ENCODE results near the gene PAPPA. TPM values are rescaled to one million over a fixed set of nuclear protein-coding genes. Genes with fewer than 3 reads are reported as not detected.

Gene PAPPA
- total RNA-seq, 1 experiment from 2014 or later = 0.21 TPM

- Histone ChIP-seq H3K27me3 (ENCODE audit: control insufficient read depth, insufficient read depth, low read length) (no peaks in the 10 kb centered on the region), H3K4me3 (ENCODE audit: insufficient read depth, low read depth, low read length) (no peak overlapping the region), H3K36me3 (replicated peaks; ENCODE audit: control insufficient read depth, insufficient read depth, low read length) (no peaks in the 10 kb centered on the region)
- no peak for DNase-seq
Measured at GRCh38 chr9:116391306-116391900, 237.8 kb downstream of the PAPPA start.

GRCh38 chr9:116393198-116393597, 239.6 kb downstream of the PAPPA start:
- Histone ChIP-seq H3K36me3 (replicated peaks; ENCODE audit: control insufficient read depth, insufficient read depth, low read length) (no peaks in the 10 kb centered on the region), H3K4me3 (ENCODE audit: insufficient read depth, low read depth, low read length) (no peak overlapping the region), H3K27me3 (ENCODE audit: control insufficient read depth, insufficient read depth, low read length) (no peaks in the 10 kb centered on the region)
- DNase-seq = no peak

DNA sequence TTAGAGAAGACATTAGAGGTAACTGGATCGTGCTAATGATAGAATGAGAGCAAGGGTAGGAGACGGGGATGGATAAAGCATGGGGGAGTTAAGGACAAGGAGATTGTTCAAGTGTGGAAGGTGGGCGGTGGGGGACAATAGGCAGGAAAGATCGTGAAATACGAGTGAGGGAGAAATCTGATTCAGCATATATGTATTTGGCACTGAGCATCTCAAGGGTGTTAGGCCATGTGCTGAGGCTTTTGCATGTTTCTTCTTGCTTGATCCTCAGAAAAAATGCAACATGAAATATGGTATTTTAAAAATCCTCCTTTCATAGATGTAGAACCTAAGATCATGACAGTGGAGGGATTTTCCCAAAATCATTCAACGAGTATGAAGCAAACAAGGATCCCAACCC, 240.5 kb downstream of the PAPPA start:
- H3K36me3 ChIP-seq (replicated peaks; ENCODE audit: control insufficient read depth, insufficient read depth, low read length) = no peaks in the 10 kb centered on the region
- DNase-seq = no peak
- H3K4me3 ChIP-seq (ENCODE audit: insufficient read depth, low read depth, low read length) = no peak overlapping the region
- no peaks in the 10 kb centered on the region for H3K27me3 ChIP-seq (ENCODE audit: control insufficient read depth, insufficient read depth, low read length)

- no peak for DNase-seq
- Histone ChIP-seq H3K4me3 (ENCODE audit: insufficient read depth, low read depth, low read length) (no peak overlapping the region), H3K27me3 (ENCODE audit: control insufficient read depth, insufficient read depth, low read length) (no peaks in the 10 kb centered on the region), H3K36me3 (replicated peaks; ENCODE audit: control insufficient read depth, insufficient read depth, low read length) (no peaks in the 10 kb centered on the region)
Measured at GRCh38 chr9:116394894-116395698, 241.5 kb downstream of the PAPPA start.

DNA sequence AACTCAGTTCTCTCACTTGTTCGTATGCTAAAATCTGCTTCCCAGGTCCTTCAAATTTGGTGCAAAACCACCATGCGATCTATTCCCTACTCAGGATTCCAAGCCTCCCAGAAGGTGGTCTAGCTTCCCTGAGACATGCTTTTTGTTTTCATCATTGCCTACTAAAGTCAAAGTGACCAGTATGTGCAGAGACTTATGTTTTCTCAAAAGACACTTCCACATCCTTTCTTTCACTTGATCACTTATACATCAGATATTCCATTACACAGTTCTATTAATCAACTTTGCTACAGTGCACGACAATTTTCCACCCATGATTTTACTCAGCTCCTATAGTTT, 242.1 kb downstream of the PAPPA start:
- DNase-seq = no peak
- no peaks in the 10 kb centered on the region for H3K36me3 ChIP-seq (replicated peaks; ENCODE audit: control insufficient read depth, insufficient read depth, low read length)
- no peak overlapping the region for H3K4me3 ChIP-seq (ENCODE audit: insufficient read depth, low read depth, low read length)
- no peaks in the 10 kb centered on the region for H3K27me3 ChIP-seq (ENCODE audit: control insufficient read depth, insufficient read depth, low read length)

- Histone ChIP-seq H3K27me3 (ENCODE audit: control insufficient read depth, insufficient read depth, low read length) (no peaks in the 10 kb centered on the region), H3K36me3 (replicated peaks; ENCODE audit: control insufficient read depth, insufficient read depth, low read length) (no peaks in the 10 kb centered on the region), H3K4me3 (ENCODE audit: insufficient read depth, low read depth, low read length) (no peak overlapping the region)
- no peak for DNase-seq
Measured at GRCh38 chr9:116403171-116403570, 249.6 kb downstream of the PAPPA start.

DNA sequence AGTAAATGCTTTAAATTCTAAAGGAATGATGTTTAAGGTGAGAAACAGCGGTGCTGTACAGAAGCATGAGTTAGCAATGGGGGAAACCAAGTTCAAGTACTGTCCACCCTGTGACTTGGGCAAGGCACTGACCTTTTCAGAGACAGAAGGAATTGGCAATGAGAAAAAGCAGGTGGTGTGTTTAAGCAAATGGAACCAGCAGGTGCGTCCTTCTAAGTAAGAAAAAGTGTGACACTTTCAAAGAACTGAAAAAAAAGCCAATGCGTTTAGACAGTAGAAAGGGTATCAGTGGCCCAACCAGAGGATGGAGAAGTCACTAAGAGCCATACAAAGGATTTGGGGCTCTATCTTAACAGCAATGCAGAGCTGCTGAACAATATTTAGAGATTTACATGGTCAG, 250.6 kb downstream of the PAPPA start:
- no peaks in the 10 kb centered on the region for H3K27me3 ChIP-seq (ENCODE audit: control insufficient read depth, insufficient read depth, low read length)
- no peak for DNase-seq
- no peaks in the 10 kb centered on the region for H3K36me3 ChIP-seq (replicated peaks; ENCODE audit: control insufficient read depth, insufficient read depth, low read length)
- H3K4me3 ChIP-seq (ENCODE audit: insufficient read depth, low read depth, low read length) = no peak overlapping the region

GRCh38 chr9:116405321-116405720, 251.7 kb downstream of the PAPPA start:
- H3K4me3 ChIP-seq (ENCODE audit: insufficient read depth, low read depth, low read length) = no peak overlapping the region
- H3K36me3 ChIP-seq (replicated peaks; ENCODE audit: control insufficient read depth, insufficient read depth, low read length) = no peaks in the 10 kb centered on the region
- no peak for DNase-seq
- H3K27me3 ChIP-seq (ENCODE audit: control insufficient read depth, insufficient read depth, low read length) = no peaks in the 10 kb centered on the region

GRCh38 chr9:116406469-116406868, 252.9 kb downstream of the PAPPA start:
- H3K4me3 ChIP-seq (ENCODE audit: insufficient read depth, low read depth, low read length) = no peak overlapping the region
- H3K36me3 ChIP-seq (replicated peaks; ENCODE audit: control insufficient read depth, insufficient read depth, low read length) = no peaks in the 10 kb centered on the region
- no peaks in the 10 kb centered on the region for H3K27me3 ChIP-seq (ENCODE audit: control insufficient read depth, insufficient read depth, low read length)
- DNase-seq = no peak

DNA sequence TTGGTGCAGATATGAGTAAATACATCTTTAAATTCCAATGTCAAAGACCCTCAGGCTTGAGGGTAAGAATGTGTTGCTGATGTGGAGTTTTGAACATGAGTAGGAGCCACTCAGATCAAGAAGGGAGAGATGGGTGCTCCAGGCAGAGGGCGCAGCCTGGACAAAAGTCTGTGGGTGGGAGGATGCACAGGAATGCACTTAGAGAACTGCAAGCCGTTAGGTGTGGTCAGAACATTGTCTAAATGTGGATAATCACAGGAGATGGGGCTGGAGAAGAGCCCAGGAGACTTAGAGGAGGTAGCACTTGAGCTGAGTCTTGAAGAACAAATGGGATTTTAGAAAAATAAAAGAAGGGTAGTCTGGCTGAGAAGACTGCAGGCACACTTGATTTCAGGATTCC, 255.5 kb downstream of the PAPPA start:
- no peak for DNase-seq
- Histone ChIP-seq H3K27me3 (ENCODE audit: control insufficient read depth, insufficient read depth, low read length) (no peaks in the 10 kb centered on the region), H3K36me3 (replicated peaks; ENCODE audit: control insufficient read depth, insufficient read depth, low read length) (no peaks in the 10 kb centered on the region), H3K4me3 (ENCODE audit: insufficient read depth, low read depth, low read length) (no peak overlapping the region)

DNA sequence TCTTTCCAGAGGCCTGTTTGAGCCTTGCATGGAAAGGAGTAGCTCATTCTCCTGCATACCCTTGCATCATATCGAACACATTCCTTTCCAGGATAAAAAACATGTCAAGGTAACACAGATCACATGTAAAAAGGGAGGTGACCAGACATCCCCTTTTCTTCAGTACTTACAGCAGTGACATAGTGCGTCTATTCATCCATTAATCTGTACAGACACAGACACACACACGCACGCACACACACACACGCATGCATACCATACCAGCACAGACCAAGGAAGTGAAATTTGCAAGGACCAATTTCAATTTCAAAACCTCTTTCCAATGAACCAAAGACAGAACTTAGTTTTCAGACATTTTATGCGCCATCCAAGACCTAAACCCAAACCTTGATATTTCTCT, 256.0 kb downstream of the PAPPA start:
- H3K36me3 ChIP-seq (replicated peaks; ENCODE audit: control insufficient read depth, insufficient read depth, low read length) = no peaks in the 10 kb centered on the region
- H3K4me3 ChIP-seq (ENCODE audit: insufficient read depth, low read depth, low read length) = no peak overlapping the region
- no peak for DNase-seq
- H3K27me3 ChIP-seq (ENCODE audit: control insufficient read depth, insufficient read depth, low read length) = no peaks in the 10 kb centered on the region

DNA sequence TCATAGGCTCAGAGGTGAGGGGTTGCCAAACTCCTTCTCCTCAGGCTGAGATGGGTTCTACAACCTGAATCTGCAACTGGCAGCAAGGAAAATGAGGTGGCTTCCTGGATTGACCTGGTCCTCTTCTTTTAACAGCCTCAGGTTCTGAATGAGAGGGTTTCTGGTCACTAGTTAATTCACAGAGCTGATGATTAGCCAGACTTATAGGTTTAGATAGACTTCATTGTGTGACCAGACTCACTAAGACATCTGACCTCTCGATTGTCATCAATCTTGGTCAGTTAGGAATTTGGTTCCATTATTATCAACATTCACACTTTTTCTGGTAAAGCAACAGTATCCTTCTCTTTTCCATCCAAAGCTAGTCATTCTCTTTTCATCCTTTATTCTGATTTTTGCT, 257.9 kb downstream of the PAPPA start:
- Histone ChIP-seq H3K27me3 (ENCODE audit: control insufficient read depth, insufficient read depth, low read length) (no peaks in the 10 kb centered on the region), H3K36me3 (replicated peaks; ENCODE audit: control insufficient read depth, insufficient read depth, low read length) (no peaks in the 10 kb centered on the region), H3K4me3 (ENCODE audit: insufficient read depth, low read depth, low read length) (no peak overlapping the region)
- no peak for DNase-seq

DNA sequence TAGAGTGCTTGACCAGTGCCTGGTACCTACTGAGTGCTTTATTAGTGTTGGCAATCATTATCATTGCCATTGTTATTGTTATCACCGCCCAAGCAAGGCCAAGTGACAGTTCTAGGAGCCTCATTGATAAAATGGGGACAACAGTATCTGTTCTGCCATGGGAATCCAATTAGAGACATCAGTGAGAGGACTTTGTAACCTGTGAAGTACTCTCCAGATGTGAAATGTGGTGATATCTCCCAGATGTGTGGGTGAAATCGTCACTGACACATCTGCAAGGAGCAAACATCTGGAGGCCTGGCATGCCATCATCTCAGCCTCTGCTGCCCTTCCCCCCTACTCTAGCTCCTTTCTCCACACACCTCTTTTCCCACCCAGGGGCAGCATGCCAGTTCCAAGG, 260.8 kb downstream of the PAPPA start:
- Histone ChIP-seq H3K4me3 (ENCODE audit: insufficient read depth, low read depth, low read length) (no peak overlapping the region), H3K27me3 (ENCODE audit: control insufficient read depth, insufficient read depth, low read length) (no peaks in the 10 kb centered on the region)

GRCh38 chr9:116416421-116416820, 262.8 kb downstream of the PAPPA start:
- no peaks in the 10 kb centered on the region for H3K27me3 ChIP-seq (ENCODE audit: control insufficient read depth, insufficient read depth, low read length)
- no peaks in the 10 kb centered on the region for H3K36me3 ChIP-seq (replicated peaks; ENCODE audit: control insufficient read depth, insufficient read depth, low read length)
- no peak for DNase-seq
- H3K4me3 ChIP-seq (ENCODE audit: insufficient read depth, low read depth, low read length) = no peak overlapping the region

More for the DNA sequence above, 260.8 kb downstream of the PAPPA start:
- DNase-seq = no peak
- no peaks in the 10 kb centered on the region for H3K36me3 ChIP-seq (replicated peaks; ENCODE audit: control insufficient read depth, insufficient read depth, low read length)

- Histone ChIP-seq H3K27me3 (ENCODE audit: control insufficient read depth, insufficient read depth, low read length) (no peaks in the 10 kb centered on the region), H3K4me3 (ENCODE audit: insufficient read depth, low read depth, low read length) (no peak overlapping the region), H3K36me3 (replicated peaks; ENCODE audit: control insufficient read depth, insufficient read depth, low read length) (no peaks in the 10 kb centered on the region)
- DNase-seq = no peak
Measured at GRCh38 chr9:116417464-116417863, 263.9 kb downstream of the PAPPA start.
